SK-N-SH (cell line): ENCODE measurements around the gene VWF. TPM values are rescaled to one million over a fixed set of nuclear protein-coding genes. Genes with fewer than 3 reads are reported as not detected.
A peak's percentile ranks its signal among the peaks of the same experiment; 100 is the strongest.
"Not testable (repeated sequence)": the region's sequence is repeated elsewhere in the genome, so short reads cannot be mapped to it uniquely, and the experiment has no call there.

Experiments
- CTCF ChIA-PET: fragments of 300-600, 350-600 bp; formaldehyde crosslinking; extraction: SDS; loops from one replicate; lab custom pipeline; 2021; lab: Yijun Ruan, JAX
- POLR2A ChIA-PET: fragments of 350-600 bp; sonication (Branson Sonifier 250); formaldehyde crosslinking; extraction: SDS; loops from one replicate; lab custom pipeline; 2020; ENCODE audit warnings: antibody characterized with exemption, inconsistent platforms; lab: Yijun Ruan, JAX
- DNase-seq: peaks from one replicate; pipeline ENCODE4 v3.0.0; 2012
- H2AFZ ChIP-seq: fragments of 200-600 bp; sonication (generic); 2 replicates; pipeline ENCODE4 v1.8.1; 2016; ENCODE audit warnings: antibody characterized with exemption, mild to moderate bottlenecking, low read depth
- H3F3A ChIP-seq: fragments of 200-600 bp; sonication (generic); replicated peaks from 2 replicates; pipeline ENCODE3; 2016; ENCODE audit warnings: antibody characterized with exemption, mild to moderate bottlenecking; ENCODE audit not compliant: insufficient read depth
- H3K27ac ChIP-seq, 2 experiments: fragments of 200-500 bp in 1 of 2; fragments of 200-600 bp in 1 of 2; sonication (Bioruptor generic) in 1 of 2; sonication (generic), shearing (Covaris generic) in 1 of 2; 2 replicates each; pipeline versions ENCODE4 v1.5.1 to v1.6.1; 2014 to 2016; ENCODE audit warnings: low read depth in 2 of 2, inconsistent platforms in 1 of 2, low read length in 1 of 2, mild to moderate bottlenecking in 1 of 2, mixed read lengths in 1 of 2
- H3K27me3 ChIP-seq: fragments of 200-600 bp; sonication (generic), shearing (Covaris generic); 2 replicates; pipeline ENCODE4 v1.6.1; 2016; ENCODE audit warnings: mixed run types; ENCODE audit not compliant: insufficient read depth
- H3K36me3 ChIP-seq, 2 experiments: fragments of 200-500 bp in 1 of 2; fragments of 200-600 bp in 1 of 2; sonication (Bioruptor generic) in 1 of 2; sonication (generic) in 1 of 2; replicated peaks in 1 of 2; 2 replicates each; pipeline versions ENCODE3 to v1.5.1; 2014 to 2016; ENCODE audit warnings: low read length in 1 of 2, mild to moderate bottlenecking in 1 of 2; ENCODE audit not compliant: insufficient read depth in 2 of 2, control insufficient read depth in 1 of 2
- H3K4me1 ChIP-seq, 2 experiments: fragments of 200-500 bp in 1 of 2; fragments of 200-600 bp in 1 of 2; sonication (Bioruptor generic) in 1 of 2; sonication (generic), shearing (Covaris generic) in 1 of 2; 2 replicates each; pipeline versions ENCODE4 v1.5.1 to v1.6.1; 2014 to 2016; ENCODE audit warnings: low read depth in 1 of 2, low read length in 1 of 2, mixed run types in 1 of 2; ENCODE audit not compliant: insufficient read depth in 2 of 2, control insufficient read depth in 1 of 2
- H3K4me2 ChIP-seq: fragments of 200-600 bp; sonication (generic), shearing (Covaris generic); 2 replicates; pipeline ENCODE4 v1.6.1; 2017; ENCODE audit warnings: mixed run types
- H3K4me3 ChIP-seq, 2 experiments: fragments of 200-500 bp in 1 of 2; fragments of 200-600 bp in 1 of 2; sonication (Bioruptor generic) in 1 of 2; sonication (generic), shearing (Covaris generic) in 1 of 2; 2 replicates each; pipeline versions ENCODE4 v1.5.1 to v1.8.1; 2014 to 2016; ENCODE audit warnings: low read depth in 2 of 2, inconsistent platforms in 1 of 2, low read length in 1 of 2, mild to moderate bottlenecking in 1 of 2, mixed read lengths in 1 of 2, moderate library complexity in 1 of 2
- H3K79me2 ChIP-seq: fragments of 200-600 bp; sonication (generic); 2 replicates; pipeline ENCODE4 v1.8.1; 2017; ENCODE audit warnings: mild to moderate bottlenecking; ENCODE audit not compliant: insufficient read depth
- H3K9ac ChIP-seq: fragments of 200-600 bp; sonication (generic); 2 replicates; pipeline ENCODE4 v1.6.1; 2017; ENCODE audit warnings: mixed run types
- H3K9me2 ChIP-seq: fragments of 200-600 bp; sonication (generic); 2 replicates; pipeline ENCODE4 v1.6.1; 2017; ENCODE audit warnings: mixed run types
- H3K9me3 ChIP-seq: fragments of 200-600 bp; sonication (generic); 2 replicates; pipeline ENCODE4 v1.6.1; 2017; ENCODE audit warnings: mixed run types, mild to moderate bottlenecking, moderate library complexity
- H4K20me1 ChIP-seq: fragments of 200-600 bp; sonication (generic); 2 replicates; pipeline ENCODE4 v1.6.1; 2017; ENCODE audit warnings: mild to moderate bottlenecking, mixed run types; ENCODE audit not compliant: insufficient read depth
- ELF1 ChIP-seq: IDR thresholded peaks from 2 replicates; pipeline ENCODE4 v1.4.0; 2012
- EP300 ChIP-seq, 2 experiments: IDR thresholded peaks; 2 replicates each; pipeline versions ENCODE4 v1.4.0 to v1.6.1; 2012; ENCODE audit warnings: borderline replicate concordance in 1 of 2, low read depth in 1 of 2, low read length in 1 of 2
- EZH2phosphoT487 ChIP-seq: fragments of 200-600 bp; sonication (generic); IDR thresholded peaks from 2 replicates; pipeline ENCODE4 v1.6.1; 2017; ENCODE audit warnings: low read depth, mixed run types, mild to moderate bottlenecking, antibody characterized with exemption, moderate library complexity, borderline replicate concordance
- JUND ChIP-seq: IDR thresholded peaks from 2 replicates; pipeline ENCODE4 v1.4.0; 2012
- MEF2A ChIP-seq: IDR thresholded peaks from 2 replicates; pipeline ENCODE4 v1.4.0; 2012; ENCODE audit warnings: low read depth, borderline replicate concordance
- RCOR1 ChIP-seq: fragments of 150-350 bp; IDR thresholded peaks from 2 replicates; pipeline ENCODE4 v1.6.1; 2017; ENCODE audit warnings: antibody characterized with exemption, low read length
- SIN3A ChIP-seq: IDR thresholded peaks from 2 replicates; pipeline ENCODE4 v1.6.1; 2012; ENCODE audit warnings: low read depth, mild to moderate bottlenecking, low read length, moderate library complexity, borderline replicate concordance
- TCF12 ChIP-seq: IDR thresholded peaks from 2 replicates; pipeline ENCODE4 v1.4.0; 2012
- TEAD4 ChIP-seq: IDR thresholded peaks from 2 replicates; pipeline ENCODE4 v1.4.0; 2012; ENCODE audit warnings: mild to moderate bottlenecking, borderline replicate concordance; ENCODE audit not compliant: insufficient read depth
- WGBS: methylation state at CpG from one replicate; pipeline ENCODE4 v1.1.6; 2017; ENCODE audit warnings: low lambda C conversion rate; 5-methylcytosine and 5-hydroxymethylcytosine counted together
- polyA plus RNA-seq, 3 experiments: library from polyadenylated mRNA; depleted of rRNA; stranded (reverse); fragments of >200 nt; gene quantifications; 2 replicates each; pipeline ENCODE4 v1.2.3, GENCODE V29; 2012
- TF ChIP-seq, protein P1 (sequence below): IDR thresholded peaks from 2 replicates; pipeline ENCODE4 v1.4.0; 2012; ENCODE audit warnings: low read depth
- TF ChIP-seq, protein P2 (sequence below): IDR thresholded peaks from 2 replicates; pipeline ENCODE4 v1.4.0; 2012; ENCODE audit warnings: low read depth, borderline replicate concordance
- TF ChIP-seq, protein P3 (sequence below): fragments of 200-600 bp; sonication (generic); IDR thresholded peaks from 2 replicates; pipeline ENCODE4 v1.6.1; 2017; ENCODE audit warnings: antibody characterized with exemption, mild to moderate bottlenecking, moderate library complexity

Gene VWF
- polyA plus RNA-seq, 1 of the 3 experiments (the other 2 are of a cell fraction) = 0.12 TPM

DNA sequence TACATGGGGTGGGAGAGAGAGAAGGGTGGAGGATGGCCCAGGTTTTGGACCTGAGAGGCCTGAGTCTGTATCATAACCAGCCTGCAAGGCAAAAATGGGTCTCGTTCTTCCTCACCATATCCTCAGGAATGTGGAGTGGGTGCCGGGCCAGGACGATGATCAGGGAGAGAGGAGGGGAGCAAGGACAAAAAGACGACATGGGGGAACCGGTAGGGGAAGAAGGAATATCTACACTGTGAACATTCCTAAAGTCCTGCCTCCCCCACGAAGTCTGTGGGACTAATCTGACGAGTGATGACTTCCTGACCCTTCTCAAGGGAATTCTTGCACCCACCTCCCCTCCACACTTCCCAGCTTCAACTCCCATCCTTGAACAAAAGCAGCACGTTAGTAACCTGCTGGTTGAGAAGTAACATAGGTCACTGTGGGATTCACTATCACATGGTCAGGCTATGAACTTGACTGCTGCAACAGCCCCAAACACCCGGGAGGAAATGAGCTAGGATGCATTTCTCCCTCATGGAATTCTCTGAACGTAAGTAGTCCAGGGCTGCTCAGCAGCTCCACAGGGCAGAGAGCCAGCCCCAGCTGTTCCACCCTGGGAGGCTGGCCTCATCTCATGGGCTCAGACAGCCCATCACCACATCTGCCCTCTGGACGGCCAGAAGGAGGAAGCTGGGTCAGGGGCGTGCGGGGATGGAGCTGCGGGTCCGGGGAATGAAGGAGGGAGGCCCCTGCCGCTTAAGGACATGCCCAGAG, 36.8 kb upstream of the VWF start:
- WGBS = 80% methylated on average over 16 of the region's 16 CpGs
- H3K79me2 ChIP-seq = no peaks in the 10 kb centered on the region
- no peaks in the 10 kb centered on the region for H3K27me3 ChIP-seq
- no peaks in the 10 kb centered on the region for H4K20me1 ChIP-seq
- peak overlapping the region in 1 of 2 experiments; percentile 67; a peak in 1 of 4 replicates for H3K27ac ChIP-seq
- peaks cover 5% of the 10 kb centered on the region for H3F3A ChIP-seq
- ChIA-PET CTCF (interaction anchor here (1.3 to 1.7 kb wide), 2 partner anchors 33 to 34 kb away, joined by 4 to 9 read pairs; no protein-coding TSS in a partner anchor), POLR2A (interaction anchor here (1.6 kb wide), 1 partner anchor 21 kb away, joined by 3 read pairs; no protein-coding TSS in a partner anchor)
- no peak overlapping the region for H3K4me2 ChIP-seq
- H3K9ac ChIP-seq = no peak overlapping the region
- no peaks in the 10 kb centered on the region for H3K9me2 ChIP-seq
- H2AFZ ChIP-seq = no peak overlapping the region
- H3K4me3 ChIP-seq = no peak overlapping the region
- no peaks in the 10 kb centered on the region for H3K36me3 ChIP-seq
- TF ChIP-seq JUND (no peak), SIN3A (no peak), ELF1 (no peak), EP300 (IDR thresholded peaks at IDR 0.05; ENCODE audit: borderline replicate concordance in 1 of 2, low read depth in 1 of 2, low read length in 1 of 2) (no peak), RCOR1 (no peak), TEAD4 (no peak), MEF2A (no peak), EZH2phosphoT487 (no peak), TCF12 (no peak)
- TF ChIP-seq, protein P1, sequence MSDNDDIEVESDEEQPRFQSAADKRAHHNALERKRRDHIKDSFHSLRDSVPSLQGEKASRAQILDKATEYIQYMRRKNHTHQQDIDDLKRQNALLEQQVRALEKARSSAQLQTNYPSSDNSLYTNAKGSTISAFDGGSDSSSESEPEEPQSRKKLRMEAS = no peak
- TF ChIP-seq, protein P2, sequence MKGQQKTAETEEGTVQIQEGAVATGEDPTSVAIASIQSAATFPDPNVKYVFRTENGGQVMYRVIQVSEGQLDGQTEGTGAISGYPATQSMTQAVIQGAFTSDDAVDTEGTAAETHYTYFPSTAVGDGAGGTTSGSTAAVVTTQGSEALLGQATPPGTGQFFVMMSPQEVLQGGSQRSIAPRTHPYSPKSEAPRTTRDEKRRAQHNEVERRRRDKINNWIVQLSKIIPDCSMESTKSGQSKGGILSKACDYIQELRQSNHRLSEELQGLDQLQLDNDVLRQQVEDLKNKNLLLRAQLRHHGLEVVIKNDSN = no peak
- TF ChIP-seq, protein P3, sequence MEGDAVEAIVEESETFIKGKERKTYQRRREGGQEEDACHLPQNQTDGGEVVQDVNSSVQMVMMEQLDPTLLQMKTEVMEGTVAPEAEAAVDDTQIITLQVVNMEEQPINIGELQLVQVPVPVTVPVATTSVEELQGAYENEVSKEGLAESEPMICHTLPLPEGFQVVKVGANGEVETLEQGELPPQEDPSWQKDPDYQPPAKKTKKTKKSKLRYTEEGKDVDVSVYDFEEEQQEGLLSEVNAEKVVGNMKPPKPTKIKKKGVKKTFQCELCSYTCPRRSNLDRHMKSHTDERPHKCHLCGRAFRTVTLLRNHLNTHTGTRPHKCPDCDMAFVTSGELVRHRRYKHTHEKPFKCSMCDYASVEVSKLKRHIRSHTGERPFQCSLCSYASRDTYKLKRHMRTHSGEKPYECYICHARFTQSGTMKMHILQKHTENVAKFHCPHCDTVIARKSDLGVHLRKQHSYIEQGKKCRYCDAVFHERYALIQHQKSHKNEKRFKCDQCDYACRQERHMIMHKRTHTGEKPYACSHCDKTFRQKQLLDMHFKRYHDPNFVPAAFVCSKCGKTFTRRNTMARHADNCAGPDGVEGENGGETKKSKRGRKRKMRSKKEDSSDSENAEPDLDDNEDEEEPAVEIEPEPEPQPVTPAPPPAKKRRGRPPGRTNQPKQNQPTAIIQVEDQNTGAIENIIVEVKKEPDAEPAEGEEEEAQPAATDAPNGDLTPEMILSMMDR = no peak
- TF ChIP-seq, all 33 proteins: peak for 0
- Histone ChIP-seq H3K9me3 (no peaks in the 10 kb centered on the region), H3K4me1 (peaks cover 0 to 27% of the 10 kb centered on the region in 2 experiments; a peak in 1 of 4 replicates)
- peak; percentile 36 for DNase-seq

DNA sequence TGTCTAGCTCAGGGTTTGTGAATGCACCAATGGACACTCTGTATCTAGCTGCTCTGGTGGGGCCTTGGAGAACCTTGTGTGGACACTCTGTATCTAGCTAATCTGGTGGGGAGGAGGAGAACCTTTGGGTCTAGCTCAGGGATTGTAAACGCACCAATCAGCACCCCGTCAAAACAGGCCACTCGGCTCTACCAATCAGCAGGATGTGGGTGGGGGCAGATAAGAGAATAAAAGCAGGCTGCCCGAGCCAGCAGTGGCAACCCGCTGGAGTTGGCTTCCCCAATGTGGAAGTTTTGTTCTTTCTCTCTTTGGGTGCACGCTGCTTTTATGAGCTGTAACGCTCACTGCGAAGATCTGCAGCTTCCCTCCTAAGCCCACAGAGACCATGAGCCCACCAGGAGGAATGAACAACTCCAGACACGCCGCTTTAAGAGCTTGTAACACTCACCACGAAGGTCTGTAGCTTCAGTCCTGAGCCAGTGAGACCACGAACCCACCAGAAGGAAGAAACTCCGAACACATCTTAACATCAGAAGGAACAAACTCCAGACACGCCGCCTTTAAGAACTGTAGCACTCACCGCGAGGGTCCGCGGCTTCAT, 35.7 kb upstream of the VWF start:
- H3K27me3 ChIP-seq, H3F3A ChIP-seq, POLR2A ChIA-PET, H3K9ac ChIP-seq, H3K4me2 ChIP-seq, H3K9me2 ChIP-seq, DNase-seq, H3K36me3 ChIP-seq, H3K9me3 ChIP-seq, H3K79me2 ChIP-seq, H2AFZ ChIP-seq, H3K4me3 ChIP-seq, H4K20me1 ChIP-seq: not testable (repeated sequence)
- WGBS = 96% methylated on average over 19 of the region's 19 CpGs
- CTCF ChIA-PET = interaction anchor here (3.4 kb wide), 1 partner anchor 118 kb away, joined by 17 read pairs; no protein-coding TSS in a partner anchor
- Histone ChIP-seq H3K27ac (peak overlapping the region in 1 of 2 experiments; percentile 67; a peak in 1 of 4 replicates), H3K4me1 (peaks cover 0 to 27% of the 10 kb centered on the region in 2 experiments; a peak in 1 of 4 replicates)

DNA sequence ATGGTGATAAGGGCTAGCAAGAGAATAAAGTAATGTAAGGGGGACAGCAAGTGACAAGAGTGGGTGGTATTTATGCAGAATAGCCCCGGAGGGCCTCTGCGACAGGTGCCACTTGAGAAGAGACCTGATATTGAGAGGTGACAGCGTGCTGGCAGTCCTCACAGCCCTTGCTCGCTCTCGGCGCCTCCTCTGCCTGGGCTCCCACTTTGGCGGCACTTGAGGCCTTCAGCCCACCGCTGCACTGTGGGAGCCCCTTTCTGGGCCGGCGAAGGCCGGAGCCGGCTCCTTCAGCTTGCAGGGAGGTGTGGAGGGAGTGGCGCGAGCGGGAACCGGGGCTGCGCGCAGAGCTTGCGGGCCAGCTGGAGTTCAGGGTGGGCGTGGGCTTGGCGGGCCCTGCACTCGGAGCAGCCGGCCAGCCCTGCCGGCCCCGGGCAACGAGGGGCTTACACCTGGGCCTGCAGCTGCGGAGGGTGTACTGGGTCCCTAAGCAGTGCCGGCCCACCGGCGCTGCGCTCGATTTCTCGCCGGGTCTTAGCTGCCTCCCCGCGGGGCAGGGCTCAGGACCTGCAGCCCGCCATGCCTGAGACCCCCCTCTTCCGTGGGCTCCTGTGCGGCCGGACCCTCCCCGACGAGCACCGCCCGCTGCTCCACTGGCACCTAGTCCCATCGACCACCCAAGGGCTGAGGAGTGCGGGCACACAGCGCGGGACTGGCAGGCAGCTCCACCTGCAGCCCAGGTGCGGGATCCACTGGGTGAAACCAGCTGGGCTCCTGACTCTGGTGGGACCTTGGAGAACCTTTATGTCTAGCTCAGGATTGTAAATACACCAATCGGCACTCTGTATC, 34.9 kb upstream of the VWF start:
- not testable (repeated sequence) for H2AFZ ChIP-seq, H4K20me1 ChIP-seq, H3K9me3 ChIP-seq, H3K79me2 ChIP-seq, DNase-seq, H3F3A ChIP-seq, H3K27me3 ChIP-seq, H3K4me3 ChIP-seq, H3K9me2 ChIP-seq, H3K4me2 ChIP-seq, H3K9ac ChIP-seq, H3K36me3 ChIP-seq
- 93% methylated on average over 35 of the region's 50 CpGs for WGBS
- H3K27ac ChIP-seq = peak overlapping the region in 1 of 2 experiments; percentile 79; a peak in 1 of 4 replicates
- H3K4me1 ChIP-seq = peaks cover 0 to 31% of the 10 kb centered on the region in 2 experiments; a peak in 1 of 4 replicates
- ChIA-PET POLR2A (interaction anchor here (1.1 kb wide), 1 partner anchor 75 kb away, joined by 4 read pairs; no protein-coding TSS in a partner anchor), CTCF (interaction anchor here (3.4 kb wide), 1 partner anchor 119 kb away, joined by 17 read pairs; no protein-coding TSS in a partner anchor)
